Cardiac muscle cell (in vitro differentiated cells and primary cell): ENCODE results near the gene RC3H2. TPM values are rescaled to one million over a fixed set of nuclear protein-coding genes. Genes with fewer than 3 reads are reported as not detected.
"Not testable (repeated sequence)": the region's sequence is repeated elsewhere in the genome, so short reads cannot be mapped to it uniquely, and the experiment has no call there.

ENCODE experiments used
- DNase-seq, 2 donors: peaks; one replicate each; pipeline versions ENCODE4 v3.0.0 to v3.0.0-alpha.2; 2010 to 2017; ENCODE audit warnings: low read depth in 1 of 2, low spot score in 1 of 2
- H3K27ac ChIP-seq: fragments of 200-600 bp; sonication (generic); 2 replicates; pipeline ENCODE4 v1.5.1; 2016
- H3K27me3 ChIP-seq: fragments of 200-600 bp; sonication (generic); 2 replicates; pipeline ENCODE4 v1.6.0; 2016; ENCODE audit warnings: control low read depth
- H3K36me3 ChIP-seq: fragments of 200-600 bp; sonication (generic); 2 replicates; pipeline ENCODE4 v1.5.1; 2016; ENCODE audit warnings: control low read depth
- H3K4me1 ChIP-seq: fragments of 200-600 bp; sonication (generic); 2 replicates; pipeline ENCODE4 v1.8.1; 2017; ENCODE audit warnings: low read depth, mild to moderate bottlenecking, mixed run types
- H3K4me3 ChIP-seq: fragments of 200-600 bp; sonication (generic); 2 replicates; pipeline ENCODE4 v1.5.1; 2016; ENCODE audit warnings: mild to moderate bottlenecking
- H3K9me3 ChIP-seq: fragments of 200-600 bp; sonication (generic); 2 replicates; pipeline ENCODE4 v1.5.1; 2017; ENCODE audit warnings: low read depth, mild to moderate bottlenecking, control low read depth
- CTCF ChIP-seq: IDR thresholded peaks from 2 replicates; pipeline ENCODE4 v1.5.1; 2012; ENCODE audit warnings: low read depth, mild to moderate bottlenecking, low read length
- polyA plus RNA-seq: library from polyadenylated mRNA; unstranded; fragments of >200 nt; fragmentation: Nextera tagmentation; extraction: Ambion mirVana; gene quantifications from 2 replicates; pipeline ENCODE4 v1.2.1, GENCODE V29; 2016
- total RNA-seq: library from RNA; depleted of rRNA; stranded (reverse); fragments of >200 nt; gene quantifications from 2 replicates; pipeline ENCODE4 v1.2.3, GENCODE V29; 2016

RC3H2 gene
- total and polyA plus RNA-seq, 2 experiments from 2014 or later: 31.1 to 57.7 TPM

DNA sequence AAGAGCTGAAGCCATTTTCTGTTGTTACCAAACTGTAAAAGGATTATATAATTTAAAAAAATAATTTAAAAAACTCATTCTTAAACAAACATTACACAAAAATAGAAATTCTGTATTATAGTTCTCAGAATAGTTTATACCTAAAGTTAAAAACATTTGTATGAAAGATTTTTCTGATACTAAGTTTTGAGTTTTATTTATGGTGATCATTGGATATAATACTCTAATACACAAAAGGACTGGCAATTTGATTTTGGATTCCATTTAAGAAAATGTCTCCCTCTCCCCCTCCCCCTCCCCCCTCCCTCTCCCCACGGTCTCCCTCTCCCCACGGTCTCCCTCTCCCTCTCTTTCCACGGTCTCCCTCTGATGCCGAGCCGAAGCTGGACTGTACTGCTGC lies 39.1 kb downstream of the RC3H2 start:
- Histone ChIP-seq H3K4me1 (no peaks in the 10 kb centered on the region), H3K9me3 (no peaks in the 10 kb centered on the region), H3K4me3 (no peak overlapping the region), H3K27me3 (no peaks in the 10 kb centered on the region), H3K27ac (no peak overlapping the region), H3K36me3 (peaks cover 27% of the 10 kb centered on the region)
- DNase-seq: no peak
- TF ChIP-seq CTCF: no peak

GRCh38 chr9:122865300-122865699 lies 39.9 kb downstream of the RC3H2 start:
- no peaks in the 10 kb centered on the region for H3K4me1 ChIP-seq
- H3K9me3 ChIP-seq: no peaks in the 10 kb centered on the region
- no peak for TF ChIP-seq CTCF
- H3K27ac ChIP-seq: no peak overlapping the region
- H3K4me3 ChIP-seq: no peak overlapping the region
- no peak for DNase-seq
- H3K36me3 ChIP-seq: peaks cover 31% of the 10 kb centered on the region
- H3K27me3 ChIP-seq: no peaks in the 10 kb centered on the region

- Histone ChIP-seq H3K9me3 (no peaks in the 10 kb centered on the region), H3K27me3 (no peaks in the 10 kb centered on the region), H3K4me1 (no peaks in the 10 kb centered on the region), H3K36me3 (peaks cover 39% of the 10 kb centered on the region), H3K4me3 (no peak overlapping the region), H3K27ac (no peak overlapping the region)
- no peak for TF ChIP-seq CTCF
- DNase-seq: no peak
Measured at GRCh38 chr9:122863407-122863806, 41.8 kb downstream of the RC3H2 start.

DNA sequence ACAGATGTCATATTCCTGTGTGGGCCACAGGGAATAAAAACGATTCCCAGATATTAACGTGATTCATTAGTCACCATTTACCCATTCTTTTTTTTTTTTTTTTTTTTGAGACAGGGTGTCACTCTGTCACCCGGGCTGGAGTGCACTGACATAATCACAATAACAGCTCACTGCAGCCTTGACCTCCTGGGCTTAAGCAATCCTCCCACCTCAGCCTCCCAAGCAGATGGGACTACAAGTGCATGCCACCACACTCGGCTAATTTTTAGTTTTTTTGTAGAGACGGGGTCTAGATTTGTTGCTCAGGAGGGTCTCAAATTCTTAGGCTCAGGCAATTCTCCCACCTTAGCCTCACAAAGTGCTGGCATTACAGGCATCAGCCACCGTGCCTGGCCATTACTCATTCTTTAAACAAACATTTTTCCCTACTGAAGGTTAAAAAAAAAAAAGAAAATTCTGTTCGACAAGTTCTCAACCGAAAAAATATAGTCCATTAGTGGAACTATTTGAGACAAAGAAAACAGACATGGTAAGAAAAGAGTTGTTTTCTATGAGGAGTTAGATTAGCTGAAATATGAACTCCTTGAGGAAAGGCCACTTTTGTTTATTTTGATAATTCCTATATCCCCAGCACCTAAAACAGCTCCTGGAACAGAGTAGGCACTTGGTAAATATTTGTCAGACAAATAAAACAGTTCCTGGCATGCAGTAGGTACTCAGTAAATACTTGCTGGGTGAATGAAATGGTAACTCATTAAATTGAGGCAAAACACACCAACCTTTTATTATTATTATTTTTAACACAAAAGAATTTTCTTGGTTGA lies 44.6 kb downstream of the RC3H2 start:
- Histone ChIP-seq H3K36me3 (peaks cover 65% of the 10 kb centered on the region), H3K9me3 (no peaks in the 10 kb centered on the region), H3K4me3 (no peak overlapping the region), H3K27ac (no peak overlapping the region), H3K4me1 (no peaks in the 10 kb centered on the region), H3K27me3 (no peaks in the 10 kb centered on the region)
- TF ChIP-seq CTCF: no peak
- DNase-seq: no peak

DNA sequence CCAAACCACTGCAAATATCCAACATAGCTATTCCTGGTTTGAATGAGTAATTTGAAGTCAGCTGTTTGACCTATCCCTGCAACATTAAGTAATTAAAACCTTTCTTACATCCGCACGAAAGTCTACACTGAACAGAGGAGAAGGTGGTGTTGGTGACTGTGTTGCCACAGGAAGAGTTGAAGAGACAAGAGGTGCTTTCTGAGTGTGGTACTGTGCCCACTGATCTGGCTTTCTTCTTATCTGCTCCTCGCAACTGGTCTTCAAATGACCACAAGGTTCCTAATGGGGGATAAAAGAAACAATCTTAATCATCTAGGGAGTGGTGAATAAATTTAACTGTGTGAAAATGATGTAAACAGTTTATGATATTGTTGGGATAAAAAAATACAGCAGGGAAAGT lies 47.3 kb downstream of the RC3H2 start:
- Histone ChIP-seq H3K27me3 (no peaks in the 10 kb centered on the region), H3K36me3 (peaks cover 71% of the 10 kb centered on the region), H3K27ac (no peak overlapping the region), H3K4me3 (no peak overlapping the region), H3K9me3 (no peaks in the 10 kb centered on the region), H3K4me1 (no peaks in the 10 kb centered on the region)
- DNase-seq: no peak
- TF ChIP-seq CTCF: no peak

DNA sequence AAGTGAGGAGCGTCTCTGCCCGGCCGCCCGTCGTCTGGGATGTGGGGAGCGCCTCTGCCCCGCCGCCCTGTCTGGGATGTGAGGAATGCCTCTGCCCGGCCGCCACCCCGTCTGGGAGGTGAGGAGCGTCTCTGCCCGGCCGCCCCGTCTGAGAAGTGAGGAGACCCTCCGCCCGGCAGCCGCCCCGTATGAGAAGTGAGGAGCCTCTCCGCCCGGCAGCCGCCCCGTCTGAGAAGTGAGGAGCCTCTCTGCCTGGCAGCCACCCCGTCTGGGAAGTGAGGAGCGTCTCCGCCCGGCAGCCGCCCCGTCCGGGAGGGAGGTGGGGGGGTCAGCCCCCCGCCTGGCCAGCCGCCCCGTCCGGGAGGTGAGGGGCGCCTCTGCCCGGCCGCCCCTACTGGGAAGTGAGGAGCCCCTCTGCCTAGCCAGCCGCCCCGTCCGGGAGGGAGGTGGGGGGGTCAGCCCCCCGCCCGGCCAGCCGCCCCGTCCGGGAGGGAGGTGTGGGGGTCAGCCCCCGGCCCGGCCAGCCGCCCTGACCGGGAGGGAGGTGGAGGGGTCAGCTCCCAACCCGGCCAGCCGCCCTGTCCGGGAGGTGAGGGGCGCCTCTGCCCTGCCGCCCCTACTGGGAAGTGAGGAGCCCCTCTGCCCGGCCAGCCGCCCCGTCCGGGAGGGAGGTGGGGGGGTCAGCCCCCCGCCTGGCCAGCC lies 52.9 kb downstream of the RC3H2 start:
- H3K4me3 ChIP-seq, H3K4me1 ChIP-seq, DNase-seq, H3K27me3 ChIP-seq, H3K27ac ChIP-seq, H3K9me3 ChIP-seq: not testable (repeated sequence)
- peaks cover 72% of the 10 kb centered on the region for H3K36me3 ChIP-seq
